HG02938 (cell line): ENCODE results near the gene LUZP2.

ENCODE experiments used
- ATAC-seq: cut with Tn5 transposase; IDR thresholded peaks from one replicate; pipeline ENCODE4 v1.9.1; 2021; ENCODE audit warnings: mild to moderate bottlenecking, moderate library complexity; ENCODE audit not compliant: unreplicated experiment

LUZP2 gene

DNA sequence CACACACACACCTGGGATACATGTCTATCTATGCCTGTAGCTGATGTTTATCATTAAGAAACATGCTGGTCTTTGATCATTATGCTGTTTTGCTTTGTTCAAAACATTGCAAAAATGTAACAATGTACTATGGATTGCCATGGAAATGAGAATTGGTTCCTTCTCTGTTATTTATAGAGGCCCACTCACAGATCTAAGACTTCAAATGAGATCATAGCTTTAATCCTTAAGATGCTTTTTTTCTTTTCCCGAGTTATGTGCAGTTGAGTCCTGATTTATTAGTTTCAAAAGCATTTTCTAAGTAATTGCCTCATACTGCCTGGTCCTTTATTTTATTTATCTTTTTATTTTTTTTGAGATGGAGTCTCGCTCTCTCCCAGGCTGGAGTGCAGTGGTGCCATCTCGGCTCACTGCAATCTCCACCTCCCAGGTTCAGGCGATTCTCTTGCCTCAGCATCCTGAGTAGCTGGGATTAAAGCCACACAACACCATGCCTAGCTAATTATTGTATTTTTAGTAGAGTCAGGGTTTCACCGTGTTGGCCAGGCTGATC is 131.4 kb downstream of the LUZP2 start:
- no peak for ATAC-seq

DNA sequence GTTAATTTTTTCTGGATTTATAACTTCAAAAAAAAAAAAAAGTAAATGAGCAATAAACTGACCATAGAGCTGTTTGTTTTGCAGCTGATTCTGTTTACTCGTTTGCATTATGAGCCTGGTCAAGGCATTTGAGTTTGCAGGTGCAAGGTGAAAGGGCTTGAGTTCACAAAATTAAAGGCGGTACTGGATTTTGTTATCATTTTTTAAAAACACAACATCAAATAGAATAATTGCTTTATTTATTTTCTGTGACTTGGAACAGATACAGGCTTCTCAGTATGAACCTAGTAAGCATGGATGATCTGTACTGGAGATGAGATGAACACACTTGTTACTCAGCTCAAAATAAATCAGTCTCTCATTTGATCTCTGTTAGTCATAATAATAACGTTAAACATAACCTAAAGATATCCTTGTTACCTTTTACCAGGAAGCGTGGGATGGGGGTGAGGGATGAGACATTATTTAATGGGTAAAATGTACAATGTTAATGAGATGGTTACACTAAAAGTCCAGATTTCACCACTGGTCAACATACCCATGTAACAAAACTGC is 137.8 kb downstream of the LUZP2 start:
- ATAC-seq = no peak

DNA sequence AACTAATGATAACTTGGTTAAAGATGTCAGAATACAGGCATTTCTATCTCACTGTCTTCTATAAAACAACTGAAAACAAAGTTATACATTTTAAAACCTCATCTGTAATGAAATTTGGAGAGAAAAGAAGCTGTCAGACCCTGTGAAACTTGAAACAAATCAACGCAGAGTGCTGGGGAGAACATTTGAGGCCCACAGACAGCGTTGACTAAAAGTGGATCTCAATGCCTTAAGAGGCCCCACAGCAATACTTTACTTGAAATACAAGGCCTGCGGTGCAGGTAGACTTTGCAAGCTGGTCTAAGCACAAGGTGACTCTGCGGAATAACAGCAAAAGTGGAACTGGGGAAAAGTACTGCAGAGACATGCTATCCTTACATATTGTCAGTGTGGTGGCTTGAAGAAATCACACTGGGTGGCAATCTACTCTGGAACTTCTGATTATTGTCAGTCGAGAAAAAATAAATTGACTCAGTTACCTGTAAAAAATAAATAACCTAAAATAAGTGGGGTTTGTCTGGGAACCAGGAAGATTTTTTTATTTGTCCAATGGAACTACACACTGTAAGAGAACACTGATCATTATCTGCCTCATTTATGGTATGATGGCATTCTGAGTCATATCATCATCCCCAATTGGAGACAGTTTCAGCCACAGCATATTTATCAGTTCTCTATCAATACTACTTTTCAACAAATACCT is 138.9 kb downstream of the LUZP2 start:
- ATAC-seq = no peak

DNA sequence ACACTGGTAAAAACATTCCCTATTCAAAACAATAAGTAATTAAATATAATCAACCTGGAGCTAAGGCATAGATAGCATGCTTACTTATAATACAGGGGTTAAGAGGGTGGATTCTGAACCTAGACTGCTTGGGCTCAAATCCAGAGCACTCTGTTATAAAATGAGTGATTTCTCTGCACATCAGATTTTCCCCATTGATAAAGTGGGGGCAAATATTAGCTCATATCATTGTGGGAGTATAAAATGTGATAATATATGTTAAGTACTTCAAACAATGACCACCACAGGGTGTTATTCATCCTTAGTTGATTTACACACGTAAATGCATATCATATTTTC is 139.4 kb downstream of the LUZP2 start:
- no peak for ATAC-seq

DNA sequence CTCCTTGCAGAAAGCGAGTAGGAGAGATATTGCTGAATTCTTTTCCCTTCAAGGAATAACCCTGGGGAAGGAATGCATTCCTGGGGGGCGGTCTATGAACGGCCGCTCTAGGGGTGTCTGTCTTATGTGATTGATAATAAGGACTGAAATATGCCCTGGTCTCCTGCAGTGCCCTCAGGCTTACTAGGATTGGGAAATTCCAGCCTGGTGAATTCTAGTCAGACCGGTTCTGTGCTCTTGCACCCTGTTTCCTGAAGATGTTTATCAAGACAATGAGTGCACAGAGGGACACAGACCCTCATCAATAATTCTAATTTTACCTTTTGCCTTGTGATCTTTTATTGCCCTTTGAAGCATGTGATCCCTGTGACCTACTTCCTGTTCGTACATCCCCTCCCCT is 140.7 kb downstream of the LUZP2 start:
- ATAC-seq = no peak

DNA sequence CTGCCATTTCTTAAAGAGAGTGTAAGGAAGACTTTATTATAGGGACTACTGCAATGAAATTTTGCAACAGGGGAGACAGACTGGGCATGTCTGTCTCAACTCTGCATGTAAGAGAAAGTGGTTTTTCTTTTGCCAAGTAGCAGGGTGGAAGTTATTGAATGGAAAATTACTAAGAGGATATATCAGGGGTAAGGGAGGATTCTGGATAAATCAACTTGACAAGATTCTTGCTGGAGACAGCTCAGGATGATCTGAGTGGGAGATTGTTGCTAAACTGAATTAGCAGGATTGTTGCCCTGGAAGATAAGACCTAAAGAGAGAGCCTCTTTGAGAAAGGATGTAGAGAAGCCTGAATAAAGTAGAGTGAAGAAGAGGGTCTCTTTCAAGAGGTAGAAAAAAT is 145.8 kb downstream of the LUZP2 start:
- ATAC-seq = no peak

DNA sequence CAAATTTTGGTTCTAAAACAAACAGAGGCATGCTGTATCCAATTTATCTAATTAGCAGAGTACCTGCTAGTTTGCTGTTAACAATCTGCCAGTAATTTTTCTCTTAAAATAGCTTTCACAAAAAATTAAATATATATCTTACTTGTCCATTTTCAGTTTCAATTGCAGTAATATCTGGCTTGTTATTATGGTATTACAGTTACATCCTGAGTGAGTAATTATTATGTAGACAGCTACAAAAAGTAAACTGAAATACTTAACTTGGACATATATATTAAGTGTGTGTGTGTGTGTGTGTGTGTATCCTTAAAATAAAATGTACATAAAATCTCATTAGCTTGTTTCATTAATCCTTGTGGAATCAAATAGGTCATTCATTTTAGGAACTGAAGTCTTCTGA is 148.7 kb downstream of the LUZP2 start:
- peak; percentile 70 for ATAC-seq

DNA sequence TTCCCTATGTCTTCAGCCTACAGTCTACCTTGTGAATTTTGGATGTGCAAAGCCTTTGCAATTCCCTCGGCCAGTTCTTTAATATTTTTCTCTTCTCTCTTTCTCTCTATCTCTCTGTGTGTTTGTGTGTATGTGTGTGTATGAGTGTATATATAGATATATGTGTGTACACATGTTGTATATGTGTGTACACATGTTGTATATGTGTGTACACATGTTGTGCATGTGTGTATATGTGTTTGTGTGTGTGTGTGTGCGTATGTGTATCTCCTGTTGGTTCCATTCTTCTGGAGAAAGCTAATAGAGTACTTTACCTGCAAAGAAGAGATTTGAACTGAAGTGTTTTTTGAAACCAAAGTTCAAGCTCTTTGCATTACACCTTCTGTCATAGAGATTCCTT is 155.0 kb downstream of the LUZP2 start:
- no peak for ATAC-seq

DNA sequence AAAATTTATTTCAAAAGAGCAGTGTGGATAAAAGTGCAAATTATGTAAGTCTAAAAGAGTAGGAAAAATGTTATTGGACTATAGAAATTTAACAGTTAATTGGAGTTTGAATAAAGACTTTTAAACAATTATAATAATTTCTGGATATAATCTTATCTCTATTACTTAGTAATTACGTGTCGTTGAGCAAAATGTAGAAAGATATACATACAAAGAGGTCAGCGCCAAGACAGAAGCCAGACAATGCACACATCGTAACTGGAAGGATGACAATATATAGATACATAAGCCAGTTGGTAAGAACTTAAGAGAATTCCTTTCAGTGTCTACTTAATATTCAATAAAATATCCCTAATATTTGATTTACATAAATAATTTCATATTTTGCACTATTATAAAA is 157.0 kb downstream of the LUZP2 start:
- no peak for ATAC-seq

DNA sequence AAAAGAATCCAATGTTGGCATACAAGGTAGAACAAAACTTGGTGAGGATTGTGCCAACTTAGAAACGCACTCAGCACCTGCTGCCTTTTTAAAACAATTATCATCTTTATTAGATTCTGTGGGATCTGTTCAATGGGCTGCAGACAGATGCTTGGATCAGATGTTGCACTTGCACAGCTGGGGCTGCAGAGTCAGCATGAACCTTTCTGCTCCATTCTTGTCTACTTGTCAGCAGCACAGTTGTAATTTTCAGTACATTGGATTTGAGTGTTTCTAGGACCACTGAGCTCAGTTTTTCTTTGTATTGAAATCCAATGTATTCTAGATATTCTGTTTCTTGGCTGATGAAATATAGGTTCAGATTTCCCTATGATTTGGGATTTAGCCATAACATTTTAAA is 164.5 kb downstream of the LUZP2 start:
- no peak for ATAC-seq

DNA sequence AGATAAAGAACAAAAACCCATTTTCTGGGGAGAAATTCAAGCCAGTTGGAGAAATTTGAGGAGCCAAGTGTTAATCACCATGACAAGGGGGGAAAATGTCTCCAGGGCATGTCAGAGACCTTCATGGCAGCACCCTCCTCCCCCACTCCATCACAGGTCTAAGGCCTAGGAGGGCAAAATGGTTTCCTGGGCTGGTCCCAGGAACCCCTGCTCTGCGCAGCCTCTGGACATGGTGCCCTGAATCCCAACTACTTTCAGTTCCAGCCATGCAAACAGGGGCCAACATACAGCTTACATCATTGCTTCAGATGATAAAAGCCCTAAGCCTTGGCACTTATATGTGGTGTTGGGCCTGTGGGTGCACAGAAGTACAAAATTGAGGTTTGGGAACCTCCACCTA is 167.5 kb downstream of the LUZP2 start:
- ATAC-seq = no peak

DNA sequence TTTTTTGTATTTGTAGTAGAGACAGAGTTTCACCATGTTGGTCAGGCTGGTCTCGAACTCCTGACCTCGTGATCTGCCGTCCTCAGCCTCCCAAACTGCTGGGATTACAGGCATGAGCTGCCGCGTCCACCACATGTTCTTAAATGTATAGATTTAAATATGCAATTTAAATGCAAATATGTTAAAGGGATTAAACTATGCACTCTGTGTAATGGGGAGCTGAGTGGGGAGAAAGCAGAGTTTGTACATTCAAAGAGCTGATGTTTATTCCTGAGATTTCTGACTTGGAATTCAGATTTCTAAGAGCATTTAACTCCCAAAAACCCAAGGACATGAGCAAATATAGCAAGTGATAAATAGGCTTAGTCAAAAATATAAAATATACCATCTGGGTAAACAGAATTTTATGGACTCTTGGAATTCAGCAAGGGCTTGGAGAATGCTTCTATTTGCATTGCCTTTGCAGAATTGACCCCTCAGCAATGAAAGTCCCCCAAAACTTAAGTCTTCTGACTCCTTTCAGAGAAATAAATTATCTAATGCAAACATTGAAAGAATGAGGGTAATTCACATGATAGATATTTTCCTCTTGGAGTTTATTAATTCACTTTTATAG is 170.6 kb downstream of the LUZP2 start:
- no peak for ATAC-seq

DNA sequence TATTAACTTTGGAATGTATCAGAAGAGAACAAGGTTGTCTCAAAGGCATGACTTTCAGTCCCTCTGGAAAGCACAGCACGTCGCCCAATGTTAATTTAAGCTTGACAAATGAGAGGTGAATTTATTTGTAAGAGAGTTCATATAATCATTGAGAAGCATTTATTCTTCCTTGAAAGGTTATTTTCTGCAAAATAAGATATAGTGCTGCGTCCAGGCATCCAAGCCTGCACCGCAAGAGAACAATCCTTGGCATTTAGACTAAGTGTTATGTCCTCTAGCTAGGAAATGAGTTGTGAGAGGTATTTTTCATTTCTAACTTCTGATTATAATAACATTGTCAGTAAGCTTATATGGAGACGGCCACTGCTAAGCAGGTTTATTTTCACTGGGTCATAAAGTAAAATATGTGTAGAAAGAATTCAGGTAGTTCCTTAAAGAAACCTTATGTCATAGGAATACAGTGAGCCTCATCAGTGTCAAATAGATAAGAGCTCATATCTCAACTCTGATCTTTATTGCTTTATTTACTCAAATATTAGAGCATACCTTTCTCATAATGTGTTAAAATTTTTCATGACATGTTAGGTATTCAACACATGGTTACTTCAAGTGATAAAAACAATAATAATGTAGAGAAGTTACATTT is 182.0 kb downstream of the LUZP2 start:
- no peak for ATAC-seq

DNA sequence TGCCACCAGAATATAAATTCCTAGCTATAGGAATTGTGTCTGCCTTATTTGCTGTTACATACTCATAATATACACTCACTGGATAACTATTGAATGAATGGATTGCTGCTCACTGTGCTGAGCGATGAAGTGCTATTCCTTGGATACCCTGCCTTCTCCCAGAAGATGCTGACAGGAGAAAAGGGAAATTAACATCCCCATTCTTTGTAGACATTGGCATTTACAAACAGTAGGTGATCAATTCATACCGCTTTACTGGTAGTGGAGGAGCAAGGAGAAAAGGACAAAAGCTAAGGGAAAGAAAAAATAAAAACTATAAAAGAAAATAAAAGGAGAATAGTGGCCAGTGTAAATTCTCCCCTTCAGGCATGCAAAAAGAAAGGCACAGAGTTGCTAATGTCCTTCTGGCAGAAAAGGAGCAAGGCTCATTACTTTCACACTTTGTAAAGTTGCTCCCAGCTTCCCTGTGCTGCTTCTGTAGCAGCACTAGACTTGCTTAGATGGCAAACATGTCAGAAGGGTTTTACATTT is 183.0 kb downstream of the LUZP2 start:
- ATAC-seq = no peak

DNA sequence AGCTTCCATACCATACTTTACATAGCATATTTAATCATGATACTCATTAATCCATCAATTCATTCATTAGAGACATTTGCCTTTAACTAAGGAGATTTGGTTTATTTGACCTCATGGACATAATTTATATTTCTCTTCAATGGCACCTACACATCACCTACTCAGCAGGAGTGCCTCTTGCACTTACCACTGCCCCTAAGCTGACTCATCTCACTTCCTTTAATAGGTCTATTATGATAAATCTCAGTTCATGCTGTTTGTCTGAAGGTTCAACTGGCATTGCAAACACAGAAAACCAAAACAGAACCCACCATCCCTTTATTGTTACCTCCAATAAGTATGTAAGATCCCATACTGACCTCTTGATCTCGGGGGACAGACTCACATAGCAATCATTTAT is 186.7 kb downstream of the LUZP2 start:
- no peak for ATAC-seq

DNA sequence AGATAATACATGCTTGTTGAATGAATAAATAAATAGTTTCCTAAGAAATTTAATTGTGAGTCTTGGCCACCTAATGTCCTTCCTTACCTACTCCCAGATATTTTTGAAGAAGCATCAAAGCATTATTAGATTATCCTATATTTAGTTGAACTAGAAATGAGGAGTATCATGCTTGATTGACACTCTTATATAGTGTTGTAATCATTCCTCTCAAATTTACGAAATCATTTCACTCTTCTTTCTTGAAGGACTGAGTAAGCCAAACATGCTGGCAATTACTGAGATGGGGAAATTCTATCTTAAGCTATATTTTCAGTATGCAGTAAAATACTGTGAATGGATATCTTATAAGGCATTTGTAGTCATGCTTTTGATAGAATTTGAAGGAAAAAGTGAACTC is 189.0 kb downstream of the LUZP2 start:
- no peak for ATAC-seq

DNA sequence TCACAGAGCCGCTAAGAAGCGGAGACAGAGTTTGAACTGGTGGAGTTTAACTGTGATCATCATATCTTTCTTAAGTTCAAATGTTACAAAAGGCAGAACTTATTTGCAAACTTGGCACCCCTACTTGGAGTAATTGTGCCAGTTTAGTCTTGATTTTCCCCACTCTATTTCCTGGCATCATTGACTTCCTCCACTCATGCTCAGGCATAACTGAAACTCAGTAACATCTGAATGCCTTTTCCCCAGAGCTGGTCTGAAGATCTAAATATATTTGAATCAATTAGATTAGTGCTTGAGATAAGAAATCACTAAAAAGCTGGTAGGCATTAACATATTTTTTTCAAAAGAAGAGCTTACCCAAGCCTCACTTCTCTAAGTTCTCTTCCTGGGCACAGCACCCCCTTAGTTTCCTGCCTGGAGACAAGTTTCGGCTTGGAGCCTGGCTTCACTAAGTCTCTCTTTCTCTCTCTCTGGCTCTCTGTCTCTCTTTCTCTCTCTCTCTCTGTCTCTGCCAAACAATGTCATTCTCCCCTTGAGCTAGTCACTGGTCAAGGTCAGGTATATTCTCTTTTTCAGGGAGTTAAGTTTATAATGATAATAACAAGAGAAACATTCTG is 190.8 kb downstream of the LUZP2 start:
- ATAC-seq = no peak

DNA sequence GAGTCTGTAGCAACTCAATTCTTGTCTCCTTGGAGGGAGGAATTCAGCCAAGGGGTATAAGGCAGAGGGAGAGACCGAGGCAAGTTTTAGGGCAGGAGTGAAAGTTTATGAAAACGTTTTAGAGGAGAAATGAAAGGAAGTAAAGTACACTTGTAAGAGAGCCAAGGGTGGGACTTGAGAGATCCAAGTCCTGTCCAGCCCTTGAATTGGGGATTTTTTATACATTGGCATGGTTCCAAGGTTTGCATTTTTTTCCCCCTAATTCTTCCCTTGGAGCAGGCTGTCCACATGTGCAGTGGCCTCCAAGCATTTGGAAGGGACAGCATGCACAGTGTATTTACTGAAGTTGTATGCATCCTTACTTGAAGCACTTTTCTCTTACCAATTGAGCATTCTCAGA is 192.1 kb downstream of the LUZP2 start:
- ATAC-seq = no peak

DNA sequence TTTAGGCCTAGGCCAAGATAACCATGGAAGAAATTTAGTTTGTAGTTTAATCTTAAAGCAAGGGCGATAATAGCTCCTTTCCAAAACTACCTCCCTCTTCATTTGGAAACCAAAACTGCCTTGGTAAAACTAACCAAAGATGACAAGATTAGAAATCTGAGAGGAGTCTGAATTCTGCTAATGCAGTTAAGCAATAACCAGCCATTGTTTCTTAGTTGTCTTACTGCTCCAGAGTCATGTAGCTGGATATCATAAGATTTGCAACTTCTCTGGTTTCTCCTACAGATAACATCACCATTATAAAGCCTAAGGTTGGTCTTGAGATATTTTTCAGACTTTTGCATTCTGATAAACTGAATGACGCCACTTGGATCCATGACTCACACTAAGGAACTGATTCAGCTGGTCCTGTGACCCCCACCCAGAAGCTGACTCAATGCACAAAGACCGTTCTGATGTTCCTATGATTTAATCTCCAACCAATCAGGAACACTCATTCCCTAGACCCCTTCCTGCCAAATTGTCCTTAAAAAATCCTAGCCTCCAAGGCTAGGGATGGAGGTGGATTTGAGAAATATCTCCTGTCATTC is 200.8 kb downstream of the LUZP2 start:
- no peak for ATAC-seq

DNA sequence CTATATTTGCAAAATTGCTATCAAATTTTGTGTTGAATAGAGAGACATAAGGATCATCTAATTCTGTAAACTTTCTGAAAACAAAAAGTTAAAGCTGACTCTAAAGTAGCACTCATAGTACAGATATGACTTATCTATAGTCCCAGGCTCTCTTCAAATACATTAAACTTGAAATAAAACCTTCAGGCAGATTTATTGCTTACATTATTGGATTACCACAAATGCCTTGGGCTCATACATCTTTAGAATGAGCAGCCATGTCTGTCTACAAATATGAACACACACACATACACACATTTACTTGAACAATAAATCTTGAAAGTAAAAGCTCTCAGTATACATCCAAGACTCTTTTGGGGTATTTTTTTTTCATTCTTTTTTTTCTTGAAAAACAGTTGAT is 207.9 kb downstream of the LUZP2 start:
- no peak for ATAC-seq

DNA sequence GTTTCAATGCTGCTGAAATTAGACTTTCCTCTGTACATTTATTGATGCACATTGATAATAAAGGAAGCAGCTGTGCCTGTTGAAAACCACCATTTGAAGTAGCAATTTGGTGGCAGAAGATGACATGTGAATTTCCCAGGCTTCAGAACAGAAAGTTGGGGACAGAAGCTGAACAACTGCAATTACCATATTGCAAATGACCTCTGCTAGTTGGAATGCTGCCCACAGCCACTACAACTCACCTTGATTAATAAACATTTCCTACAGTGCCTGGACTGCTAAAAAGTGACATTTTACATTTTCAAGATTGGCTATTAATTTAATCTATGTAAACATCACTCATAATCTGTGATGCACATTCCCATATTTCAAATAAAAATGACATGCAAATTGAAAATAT is 208.6 kb downstream of the LUZP2 start:
- ATAC-seq = no peak
